HG02885 (cell line): Measurements from ENCODE around the gene ZNF112.
"Not testable (repeated sequence)": the region's sequence is repeated elsewhere in the genome, so short reads cannot be mapped to it uniquely, and the experiment has no call there.

Experiments
- ATAC-seq: cut with Tn5 transposase; IDR thresholded peaks from one replicate; pipeline ENCODE4 v1.9.1; 2021; ENCODE audit warnings: mild to moderate bottlenecking; ENCODE audit not compliant: unreplicated experiment, poor library complexity

ZNF112 gene

DNA sequence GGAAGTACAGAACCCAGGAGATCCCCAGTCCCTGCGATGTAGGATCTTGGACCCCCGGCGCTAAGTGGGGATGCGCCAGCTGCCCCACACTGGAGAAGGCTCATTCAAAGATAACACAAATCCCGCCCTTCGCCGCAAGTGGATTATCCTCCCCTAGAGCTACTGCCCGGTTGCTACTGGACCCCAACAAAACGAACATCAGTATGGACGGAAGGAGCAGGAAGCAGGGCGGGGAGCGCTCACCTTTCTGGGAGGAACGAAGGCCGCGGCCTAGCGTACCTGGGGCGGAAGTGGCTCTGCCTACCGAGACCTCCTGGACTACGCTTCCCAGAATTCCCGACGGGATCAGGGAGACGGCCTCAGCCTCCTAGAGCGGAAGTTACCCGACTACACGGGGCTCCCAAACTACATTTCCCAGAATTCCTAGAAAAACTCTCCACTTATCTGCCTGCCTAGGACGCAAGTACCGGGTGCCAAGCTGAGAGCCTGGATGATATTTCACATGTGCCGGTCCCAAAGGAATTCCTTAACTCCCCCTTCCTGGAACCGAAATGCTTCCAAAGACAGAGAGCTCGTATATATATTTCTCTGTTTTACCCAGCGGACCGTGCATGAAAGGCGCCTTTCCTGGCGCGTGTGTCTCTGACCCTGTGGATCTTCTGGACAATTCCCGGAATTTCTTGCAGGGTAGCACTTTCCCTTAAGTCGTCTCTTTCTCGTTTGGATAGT, at the start of gene ZNF112:
ZNF112 (minus strand) TSS at position 298 of the 729 bp plus-strand sequence. CDS start 16,141 bp downstream, outside the sequence.
- no peak for ATAC-seq

DNA sequence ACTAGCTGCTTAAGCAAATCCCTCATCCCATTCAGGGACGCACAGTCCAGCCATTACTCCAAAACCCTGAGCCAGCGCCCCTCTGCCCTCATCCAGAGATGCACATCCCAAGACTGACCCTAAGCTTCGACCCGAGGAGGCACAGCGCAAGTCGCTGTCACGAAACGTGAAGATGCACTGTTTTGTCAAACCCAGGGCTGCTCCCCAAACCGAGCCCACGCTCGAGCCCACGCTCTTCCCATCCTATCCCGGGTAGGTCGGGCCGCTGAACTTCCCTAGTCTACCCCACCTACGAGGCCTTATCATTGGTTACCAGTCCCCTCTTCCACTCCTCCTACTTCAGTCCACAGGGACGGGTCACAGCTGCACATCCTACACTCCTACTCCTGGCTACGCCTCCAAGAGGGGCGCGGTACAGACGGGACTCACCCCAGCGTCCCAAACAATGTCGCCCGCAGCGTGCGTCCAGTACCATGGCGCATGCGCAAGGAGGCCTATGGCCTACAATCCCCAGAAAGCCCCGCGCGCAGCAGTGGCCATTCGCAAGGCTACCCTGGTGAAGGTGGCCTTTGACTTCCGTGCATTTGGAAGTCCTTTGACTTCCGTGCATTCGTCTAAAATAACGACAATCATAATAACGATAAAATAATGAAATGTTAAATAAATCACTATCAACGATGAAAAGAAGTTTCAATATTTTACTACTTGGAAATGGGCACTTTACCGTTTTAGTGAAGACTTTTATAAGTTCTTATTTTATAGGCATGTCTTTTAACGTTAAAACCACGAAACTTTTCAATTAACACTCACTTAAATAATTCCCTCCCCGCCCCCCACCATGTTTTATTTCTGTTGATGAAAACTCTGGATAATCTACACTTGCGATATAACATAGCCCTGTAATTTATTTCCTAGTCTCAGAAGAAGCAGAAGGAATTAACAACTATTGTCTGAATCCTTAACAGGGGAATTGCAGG, 44.9 kb upstream of the ZNF112 start, which contains the start of gene ZNF285:
ZNF285 (minus strand) TSS at position 470 of the 977 bp plus-strand sequence. CDS start 4,395 bp downstream, outside the sequence.
- ATAC-seq: peak; percentile 47

DNA sequence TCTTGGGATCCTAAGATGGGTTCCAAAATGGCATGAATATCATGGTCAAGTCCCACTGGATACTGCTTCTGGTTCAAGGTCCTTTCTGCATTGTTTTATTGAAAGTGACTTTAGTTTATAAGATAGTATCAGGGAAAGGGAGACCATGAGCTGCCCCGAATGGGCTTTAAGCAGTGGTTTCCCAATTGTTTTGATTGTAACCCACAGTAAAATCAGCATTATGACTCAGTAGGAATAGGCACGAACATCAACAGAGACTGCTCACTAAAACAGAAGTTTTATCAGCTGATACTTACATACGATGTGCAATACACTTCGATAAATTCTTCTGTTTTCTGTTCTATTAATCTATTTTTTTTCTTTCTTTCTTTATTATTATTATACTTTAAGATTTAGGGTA, 32.8 kb upstream of the ZNF112 start:
- not testable (repeated sequence) for ATAC-seq

DNA sequence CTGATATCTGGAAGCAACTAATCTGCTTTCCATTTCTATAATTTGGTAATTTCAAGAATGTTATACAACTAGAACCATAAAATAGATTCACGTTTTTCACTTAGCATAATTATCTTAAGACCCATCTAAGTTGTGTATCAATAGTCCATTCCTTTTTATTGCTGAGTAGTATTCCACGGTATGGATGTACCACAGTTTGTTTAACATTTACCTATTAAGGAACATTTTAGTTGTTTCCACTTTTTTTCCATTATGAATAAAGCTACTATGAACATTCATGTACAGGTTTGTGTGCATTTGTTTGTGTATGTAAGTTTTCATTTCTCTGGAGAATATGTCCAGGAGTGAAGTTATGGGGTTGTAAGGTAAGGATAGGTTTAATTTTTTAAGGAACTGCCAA, 18.3 kb upstream of the ZNF112 start:
- no peak for ATAC-seq

DNA sequence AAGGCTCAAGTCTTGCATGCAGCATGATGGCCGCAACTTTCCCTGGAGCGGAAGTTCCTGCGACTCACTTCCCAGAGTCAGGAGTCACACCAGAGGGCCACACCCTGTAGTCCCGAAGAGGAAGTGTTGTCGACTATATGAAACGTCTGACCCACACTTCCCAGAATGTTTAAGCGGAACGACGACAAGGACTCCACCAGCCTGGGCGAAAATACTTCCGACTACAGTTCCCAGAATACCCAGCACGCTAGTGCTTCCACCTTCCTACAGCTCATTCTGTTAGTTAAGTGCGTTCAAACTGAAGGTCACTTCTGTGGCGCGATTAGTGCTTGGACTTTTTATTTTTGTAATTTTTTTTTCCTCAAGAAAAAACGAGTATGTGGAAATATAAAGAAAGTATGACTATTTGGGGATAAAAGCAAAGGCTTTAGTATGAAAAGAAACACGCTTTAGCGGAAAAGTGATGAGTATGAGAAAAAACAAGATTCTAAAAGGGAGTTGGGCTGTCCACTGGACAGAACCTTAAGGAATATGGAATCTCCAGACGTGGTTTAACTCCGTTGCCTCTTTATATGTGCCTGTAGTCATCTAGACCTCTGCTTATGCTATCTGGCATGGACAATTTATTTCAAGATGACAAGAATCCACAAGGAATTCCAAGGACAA, 15.5 kb upstream of the ZNF112 start:
- ATAC-seq: no peak

DNA sequence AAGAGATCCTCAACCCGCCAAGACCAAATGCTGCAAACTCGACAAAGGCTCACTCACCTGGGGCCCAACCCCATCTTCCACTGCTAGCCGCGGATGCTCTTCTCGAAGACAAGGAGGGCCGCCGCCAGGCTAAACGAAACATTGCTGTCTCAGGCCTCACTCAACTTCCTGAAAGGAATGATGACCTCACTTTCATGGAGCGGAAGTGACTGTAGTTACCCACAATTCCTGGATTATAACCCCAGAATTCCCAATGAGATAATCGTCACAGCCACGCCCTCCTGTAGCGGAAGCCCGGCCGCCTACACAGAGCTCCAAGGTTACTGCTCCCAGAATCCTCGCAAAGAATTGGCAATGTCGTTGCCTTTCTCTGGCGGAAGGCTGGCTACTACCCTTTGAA, 10.5 kb upstream of the ZNF112 start:
- ATAC-seq: no peak

DNA sequence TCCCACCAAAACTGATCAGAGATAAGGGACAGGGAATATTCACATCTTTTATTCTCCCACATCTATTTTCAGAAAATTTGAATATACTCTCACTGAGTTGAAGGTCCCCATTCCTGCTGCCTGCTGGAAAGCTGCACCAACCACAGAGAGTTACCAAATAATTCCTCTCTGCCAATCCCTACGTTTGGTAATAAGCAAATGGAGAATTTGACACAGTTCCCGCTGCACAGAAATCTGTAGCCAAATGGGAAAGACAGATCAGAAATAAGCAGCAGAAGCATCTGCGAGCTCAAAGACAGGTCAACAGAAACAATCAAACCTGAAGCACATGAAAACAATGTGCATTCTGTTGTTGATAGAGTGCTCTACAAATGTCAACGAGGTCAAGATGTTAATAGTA, 9.9 kb downstream of the ZNF112 start:
- ATAC-seq: no peak

DNA sequence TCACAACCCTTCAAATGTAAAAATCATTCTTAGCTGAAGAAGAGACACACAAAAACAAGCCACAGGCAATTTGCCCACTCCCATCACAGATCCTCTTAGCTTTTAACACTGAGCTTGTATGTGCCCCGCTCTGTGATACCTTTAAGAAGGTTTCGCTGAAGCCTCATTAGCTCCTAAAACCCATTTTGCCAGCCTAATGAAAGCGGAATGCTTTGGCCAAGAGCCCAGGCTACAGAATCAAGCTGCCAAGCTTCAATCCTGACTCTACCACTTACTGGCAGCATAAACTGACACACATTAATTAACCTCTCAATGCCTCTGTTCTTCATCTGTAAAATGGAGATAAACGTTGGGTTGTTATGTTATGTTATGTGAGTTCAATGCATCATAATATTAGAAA, 10.5 kb downstream of the ZNF112 start:
- ATAC-seq: no peak

DNA sequence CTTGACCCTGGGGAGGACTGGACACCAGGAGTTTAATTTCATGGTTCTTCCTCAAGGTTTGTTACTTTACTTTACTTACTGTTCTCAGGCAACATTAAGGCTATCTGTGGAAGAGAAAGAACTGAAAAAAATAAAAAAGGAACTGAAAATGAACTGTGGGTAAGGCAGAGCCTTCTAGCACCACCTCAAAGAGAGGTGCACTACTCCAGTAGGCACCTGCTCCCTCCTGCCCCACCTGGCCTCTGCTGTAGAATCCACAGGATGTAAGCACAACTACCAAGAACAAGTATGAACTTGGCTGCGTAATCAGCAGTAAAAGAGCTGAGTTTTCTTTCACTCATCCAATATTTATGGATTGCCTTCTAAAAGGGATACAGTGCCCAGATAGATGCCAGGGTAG, 12.2 kb downstream of the ZNF112 start:
- no peak for ATAC-seq

DNA sequence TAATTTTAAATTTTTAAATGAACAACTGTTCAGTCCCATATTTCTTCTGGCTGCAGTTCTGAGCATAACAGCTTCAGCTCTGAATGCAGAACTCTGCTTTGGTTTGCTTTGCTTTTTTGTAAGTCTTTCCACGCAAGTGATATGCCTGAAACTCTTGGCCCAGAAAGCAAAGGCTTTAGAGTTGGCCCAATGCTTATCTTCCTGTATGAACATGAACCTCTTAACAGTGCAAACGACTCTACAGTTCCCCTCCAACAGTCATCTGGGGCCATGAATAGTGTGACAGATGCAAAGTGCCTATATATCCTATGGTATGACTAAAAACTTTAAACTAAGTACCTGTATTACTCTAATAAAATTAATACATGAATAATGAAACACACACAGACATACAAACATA, 14.7 kb downstream of the ZNF112 start:
- ATAC-seq: no peak

DNA sequence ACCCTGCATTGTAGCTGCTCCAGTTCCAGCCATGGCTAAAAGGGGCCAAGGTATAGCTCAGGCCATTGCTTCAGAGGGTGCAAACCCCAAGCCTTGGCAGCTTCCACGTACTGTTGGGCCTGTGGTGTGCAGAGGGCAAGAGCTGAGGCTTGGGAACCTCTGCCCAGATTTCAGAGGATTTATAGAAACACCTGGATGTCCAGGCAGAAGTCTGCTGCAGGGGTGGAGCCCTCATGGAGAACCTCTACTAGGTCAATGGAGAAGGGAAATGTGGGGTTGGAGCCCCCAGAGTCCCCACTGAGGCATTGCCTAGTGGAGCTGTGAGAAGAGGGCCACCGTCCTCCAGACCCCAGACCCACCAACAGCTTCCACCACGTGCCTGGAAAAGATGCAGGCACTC, 21.8 kb downstream of the ZNF112 start:
- ATAC-seq: not testable (repeated sequence)

DNA sequence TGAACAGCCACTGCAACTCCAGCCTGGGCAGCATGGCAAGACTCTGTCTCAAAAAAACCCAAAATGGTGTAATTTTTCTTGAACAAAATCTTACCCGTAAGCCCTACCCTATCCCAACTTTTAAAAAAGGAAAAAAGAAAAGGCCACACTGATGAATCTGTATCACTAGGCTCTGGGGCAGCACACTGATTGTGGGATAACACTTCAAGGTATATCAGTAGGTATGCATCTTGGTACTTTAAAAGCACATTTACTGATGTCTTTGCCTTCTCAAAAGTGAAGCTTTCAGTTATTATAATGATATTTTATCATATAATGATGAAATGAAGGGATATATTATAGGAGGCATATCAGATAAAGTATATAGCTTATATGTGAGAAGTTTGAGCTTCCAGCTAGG, 24.3 kb downstream of the ZNF112 start:
- no peak for ATAC-seq

DNA sequence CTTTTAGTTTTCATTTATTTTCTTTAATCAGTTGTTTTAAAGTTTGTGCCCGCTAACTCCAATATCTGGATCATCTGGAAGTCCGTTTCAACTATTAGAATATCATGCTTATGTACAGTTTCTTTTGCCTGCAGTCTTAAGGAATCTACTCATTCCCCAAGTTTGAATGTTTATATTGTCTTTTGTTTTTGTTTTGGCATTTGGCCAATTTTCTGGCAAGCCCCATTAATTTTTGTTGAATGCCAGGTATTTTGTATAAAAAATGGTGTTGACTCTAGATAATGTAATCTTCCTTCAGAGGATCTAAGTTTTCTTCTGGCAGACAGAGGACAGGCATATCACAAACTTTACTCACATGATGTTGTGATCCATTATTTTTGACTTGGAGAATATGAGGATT, 40.6 kb downstream of the ZNF112 start:
- ATAC-seq: no peak

DNA sequence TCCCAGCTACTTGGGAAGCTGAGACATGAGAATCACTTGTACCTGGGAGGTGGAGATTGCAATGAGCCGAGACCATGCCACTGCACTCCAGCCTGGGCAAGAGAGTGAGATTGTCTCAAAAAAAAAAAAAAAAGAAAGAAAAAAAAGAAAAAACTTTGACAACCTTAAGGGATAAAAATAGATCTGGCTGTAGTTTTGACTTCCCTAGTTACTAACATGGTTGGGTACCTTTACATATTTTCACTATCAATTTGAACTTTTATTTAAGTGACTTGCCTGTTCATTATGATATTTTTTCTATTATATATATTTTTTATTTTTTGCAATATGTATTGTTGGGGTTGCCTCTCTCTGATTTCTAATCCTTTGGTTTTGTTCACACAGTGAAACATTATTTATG, 43.2 kb downstream of the ZNF112 start:
- no peak for ATAC-seq

DNA sequence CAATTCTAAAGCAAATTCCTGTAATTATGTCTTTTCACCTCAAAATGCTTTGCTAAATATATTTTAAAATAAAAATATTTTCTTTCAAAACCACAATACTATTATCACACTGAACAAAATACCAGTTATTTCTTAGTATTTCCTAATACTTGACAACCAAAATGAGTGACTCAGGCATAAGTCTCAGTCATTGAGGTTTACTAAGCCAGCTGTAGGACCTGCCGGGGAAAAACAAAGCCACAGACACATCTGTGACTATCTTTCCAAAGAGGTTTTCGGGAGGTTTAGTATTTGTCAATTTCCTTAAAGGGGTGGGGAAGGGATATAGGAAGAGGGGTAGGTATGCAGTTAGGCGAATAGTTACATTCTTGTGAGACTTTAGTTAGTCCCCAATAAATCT, 48.5 kb downstream of the ZNF112 start:
- ATAC-seq: no peak

DNA sequence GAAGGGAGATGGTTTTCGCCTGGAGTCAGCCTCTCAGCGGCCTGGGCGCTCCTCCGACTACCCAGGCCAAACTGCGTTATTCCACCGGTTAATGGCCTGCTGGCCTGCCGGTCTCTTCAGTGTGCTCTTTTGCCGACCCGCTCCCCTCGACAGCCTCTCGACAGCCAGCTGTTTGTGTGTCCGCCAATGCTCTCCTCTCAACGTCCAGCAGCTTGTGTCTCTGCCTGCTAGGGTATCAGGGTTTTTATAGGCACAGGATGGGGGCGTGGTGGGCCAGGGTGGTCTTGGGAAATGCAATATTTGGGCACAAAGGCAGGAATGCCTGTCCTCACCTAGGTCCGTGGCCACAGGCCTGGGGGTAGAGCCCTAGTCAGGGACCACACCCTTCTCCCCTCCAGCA, 50.2 kb downstream of the ZNF112 start:
- ATAC-seq: no peak

DNA sequence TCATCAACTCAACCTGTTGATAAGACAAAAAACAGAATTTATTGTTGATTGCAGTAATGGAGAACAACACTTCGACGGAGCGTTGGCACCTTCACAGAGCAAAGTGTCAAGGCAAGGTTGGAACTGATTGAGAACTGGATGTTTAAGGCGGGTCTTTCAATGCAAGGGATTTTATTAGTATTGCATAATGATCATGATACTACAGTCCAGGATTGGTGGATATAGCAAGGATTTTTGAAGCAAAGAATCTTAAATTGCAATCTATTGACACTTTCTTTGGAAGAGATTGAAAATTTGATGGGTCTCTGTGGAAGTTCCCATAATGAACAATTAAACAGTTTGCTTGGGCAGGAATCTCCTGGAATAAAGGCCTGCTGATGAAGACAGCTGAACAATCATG, 51.0 kb downstream of the ZNF112 start:
- no peak for ATAC-seq

DNA sequence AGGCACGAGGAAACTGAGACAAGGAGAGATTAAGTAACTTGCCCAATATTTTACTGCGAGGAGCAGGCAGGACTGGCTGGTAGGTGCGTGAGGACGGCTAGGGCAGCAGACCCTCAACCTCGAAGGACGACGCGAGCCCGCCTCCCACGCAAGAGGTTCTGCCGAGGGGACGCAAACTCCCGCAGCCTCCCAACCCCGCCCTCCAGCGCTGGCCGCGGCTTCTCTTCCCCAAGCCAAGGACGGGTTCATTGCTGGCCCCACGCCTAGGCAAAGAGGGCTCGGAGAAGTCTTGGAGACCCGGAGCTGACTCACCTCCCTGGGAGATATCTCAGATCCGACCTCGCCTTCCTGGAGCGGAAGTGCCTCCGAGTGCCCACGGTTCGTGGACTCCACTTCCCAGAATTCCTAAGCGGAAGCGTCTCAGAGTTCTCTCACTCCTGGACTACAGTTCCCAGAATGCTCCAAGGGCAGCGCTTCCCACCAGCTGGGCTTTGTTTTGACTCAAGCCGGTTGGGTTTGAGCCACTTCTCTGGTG, 51.8 kb downstream of the ZNF112 start, which contains the start of gene ZNF235:
ZNF235 (minus strand) TSS at position 367 of the 535 bp plus-strand sequence. CDS start 1,621 bp downstream, outside the sequence.
- ATAC-seq: peak; percentile 94

DNA sequence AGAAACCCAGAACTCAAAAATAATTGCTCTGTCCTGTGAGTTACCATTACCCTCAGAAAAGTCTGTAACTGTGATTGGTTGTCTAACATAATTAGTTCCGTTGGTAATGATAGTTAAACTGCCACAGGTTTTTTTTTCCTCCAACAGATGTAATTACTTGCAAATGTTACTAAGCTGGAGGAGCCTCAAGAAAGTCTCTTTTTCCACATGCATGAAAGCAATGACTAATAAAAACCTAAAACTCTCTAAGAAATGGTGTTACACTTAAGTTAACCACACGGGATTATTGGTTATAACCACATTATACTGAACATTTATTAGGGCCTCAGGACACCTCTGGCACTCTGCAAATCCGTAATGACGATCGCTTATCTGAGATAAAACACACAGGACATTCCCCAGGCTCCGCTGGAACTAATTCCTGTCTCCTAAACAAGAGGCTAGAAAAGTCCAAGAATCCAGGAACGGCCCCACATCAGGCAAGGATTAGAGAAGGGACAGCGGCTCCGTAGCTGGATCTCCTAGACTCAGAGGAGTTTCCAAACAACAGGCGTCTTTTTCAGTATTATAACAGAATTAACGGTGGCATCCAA, 52.4 kb downstream of the ZNF112 start:
- ATAC-seq: no peak

DNA sequence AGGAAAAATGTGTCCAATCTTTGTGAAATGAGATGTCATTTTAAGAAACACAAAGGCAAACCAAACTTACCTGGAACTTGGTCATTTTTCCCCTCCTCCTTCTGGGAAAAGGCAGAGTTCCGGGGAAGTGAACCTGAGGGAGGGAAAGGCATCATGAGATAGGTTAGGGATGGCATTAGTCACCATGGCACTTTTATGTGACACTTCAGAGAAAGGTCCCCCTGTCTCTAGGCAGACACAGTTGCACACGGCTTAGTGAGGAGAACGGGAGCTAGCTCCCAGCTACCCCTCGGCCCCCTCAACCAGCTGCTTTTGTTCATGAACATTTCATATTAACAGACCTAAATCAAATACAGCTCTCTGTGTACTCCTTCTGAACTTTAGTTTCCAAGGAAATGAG, 53.2 kb downstream of the ZNF112 start:
- no peak for ATAC-seq
